ENCODE results near the gene TMPRSS12. TPM values are rescaled to one million over a fixed set of nuclear protein-coding genes. Genes with fewer than 3 reads are reported as not detected.
"Not testable (repeated sequence)": the region's sequence is repeated elsewhere in the genome, so short reads cannot be mapped to it uniquely, and the experiment has no call there.

The TMPRSS12 gene
- total and polyA plus RNA-seq, 10 donors = not detected

- no peaks in the 10 kb centered on the region for H3K27me3 ChIP-seq (replicated peaks in 1 of 7)
- no peak overlapping the region for H3K4me3 ChIP-seq
- TF ChIP-seq POLR2A (IDR thresholded peaks at IDR 0.05) = no peak
- no peak for TF ChIP-seq POLR2AphosphoS5 (IDR thresholded peaks at IDR 0.05)
- no peak for TF ChIP-seq CTCF (IDR thresholded peaks at IDR 0.05 in 8 of 11, conservative IDR thresholded peaks at IDR 0.05 in 3 of 11)
- no peaks in the 10 kb centered on the region for H3K36me3 ChIP-seq
- intact Hi-C loops (cut with DNase I; ENCODE audit: low total_unique reads) = no loop called here
- peaks cover 0 to 19% (median 10%) of the 10 kb centered on the region in 8 donors for H3K9me3 ChIP-seq
- no peak for DNase-seq
- no peak overlapping the region for H3K27ac ChIP-seq
- 88 to 97% (median 94%) methylated on average over 6 of the region's 6 CpGs for WGBS, 5 donors
- no peaks in the 10 kb centered on the region for H3K4me1 ChIP-seq
These were observed 19.6 kb downstream of the TMPRSS12 start for GRCh38 chr12:50862316-50862715.

GRCh38 chr12:50865266-50865665 lies 22.5 kb downstream of the TMPRSS12 start:
- no peaks in the 10 kb centered on the region for H3K27me3 ChIP-seq (replicated peaks in 1 of 7)
- no peaks in the 10 kb centered on the region for H3K36me3 ChIP-seq
- no peak overlapping the region for H3K27ac ChIP-seq
- intact Hi-C loops (cut with DNase I; ENCODE audit: low total_unique reads) = no loop called here
- H3K9me3 ChIP-seq = peaks cover 0 to 28% (median 13%) of the 10 kb centered on the region in 8 donors
- no peak overlapping the region for H3K4me3 ChIP-seq
- no peak for DNase-seq
- WGBS, 5 donors = 79 to 91% (median 89%) methylated on average over 3 of the region's 3 CpGs
- H3K4me1 ChIP-seq = no peaks in the 10 kb centered on the region
- no peak for TF ChIP-seq POLR2A (IDR thresholded peaks at IDR 0.05)
- TF ChIP-seq CTCF (IDR thresholded peaks at IDR 0.05 in 8 of 11, conservative IDR thresholded peaks at IDR 0.05 in 3 of 11) = no peak
- TF ChIP-seq POLR2AphosphoS5 (IDR thresholded peaks at IDR 0.05) = no peak

GRCh38 chr12:50868881-50869280 lies 26.2 kb downstream of the TMPRSS12 start:
- H3K4me1 ChIP-seq; intact Hi-C loops (cut with DNase I; ENCODE audit: low total_unique reads); DNase-seq; H3K4me3 ChIP-seq; H3K27me3 ChIP-seq (replicated peaks in 1 of 7); H3K27ac ChIP-seq; H3K36me3 ChIP-seq: not testable (repeated sequence)
- WGBS, 5 donors = 23 to 52% (median 46%) methylated on average over 2 of the region's 2 CpGs
- H3K9me3 ChIP-seq = peaks cover 0 to 28% (median 13%) of the 10 kb centered on the region in 8 donors

- TF ChIP-seq CTCF (IDR thresholded peaks at IDR 0.05 in 8 of 11, conservative IDR thresholded peaks at IDR 0.05 in 3 of 11) (no peak), POLR2A (IDR thresholded peaks at IDR 0.05) (no peak), POLR2AphosphoS5 (IDR thresholded peaks at IDR 0.05) (no peak)
- Histone ChIP-seq H3K36me3 (no peaks in the 10 kb centered on the region), H3K4me3 (no peak overlapping the region), H3K4me1 (no peaks in the 10 kb centered on the region), H3K27ac (no peak overlapping the region), H3K27me3 (replicated peaks in 1 of 7) (no peaks in the 10 kb centered on the region), H3K9me3 (peaks cover 3 to 24% (median 15%) of the 10 kb centered on the region in 8 donors)
- intact Hi-C loops (cut with DNase I; ENCODE audit: low total_unique reads) = no loop called here
- WGBS, 5 donors = 89 to 97% (median 94%) methylated on average over 3 of the region's 3 CpGs
- DNase-seq = no peak
These were observed 39.8 kb downstream of the TMPRSS12 start for GRCh38 chr12:50882563-50882962.

- H3K27ac ChIP-seq = no peak overlapping the region
- TF ChIP-seq CTCF (IDR thresholded peaks at IDR 0.05 in 8 of 11, conservative IDR thresholded peaks at IDR 0.05 in 3 of 11) = no peak
- TF ChIP-seq POLR2A (IDR thresholded peaks at IDR 0.05) = no peak
- TF ChIP-seq POLR2AphosphoS5 (IDR thresholded peaks at IDR 0.05) = no peak
- H3K36me3 ChIP-seq = no peaks in the 10 kb centered on the region
- no peaks in the 10 kb centered on the region for H3K27me3 ChIP-seq (replicated peaks in 1 of 7)
- DNase-seq = no peak
- intact Hi-C loops (cut with DNase I; ENCODE audit: low total_unique reads) = no loop called here
- no peak overlapping the region for H3K4me3 ChIP-seq
- peaks cover 3 to 17% (median 12%) of the 10 kb centered on the region in 8 donors for H3K9me3 ChIP-seq
- no peaks in the 10 kb centered on the region for H3K4me1 ChIP-seq
- 82 to 89% (median 86%) methylated on average over 3 of the region's 3 CpGs for WGBS, 5 donors
These were observed 44.5 kb downstream of the TMPRSS12 start for GRCh38 chr12:50887191-50887590.

Data from spleen (tissue), 11 donors.